OCI-M2 (cell line): ENCODE data around the gene USP10.
"Not testable (repeated sequence)": the region's sequence is repeated elsewhere in the genome, so short reads cannot be mapped to it uniquely, and the experiment has no call there.

Experiments
- DNase-seq: peaks from one replicate; lab custom pipeline; 2025; ENCODE audit not compliant: unreplicated experiment; lab: John Stamatoyannopoulos, UW

USP10 gene

DNA sequence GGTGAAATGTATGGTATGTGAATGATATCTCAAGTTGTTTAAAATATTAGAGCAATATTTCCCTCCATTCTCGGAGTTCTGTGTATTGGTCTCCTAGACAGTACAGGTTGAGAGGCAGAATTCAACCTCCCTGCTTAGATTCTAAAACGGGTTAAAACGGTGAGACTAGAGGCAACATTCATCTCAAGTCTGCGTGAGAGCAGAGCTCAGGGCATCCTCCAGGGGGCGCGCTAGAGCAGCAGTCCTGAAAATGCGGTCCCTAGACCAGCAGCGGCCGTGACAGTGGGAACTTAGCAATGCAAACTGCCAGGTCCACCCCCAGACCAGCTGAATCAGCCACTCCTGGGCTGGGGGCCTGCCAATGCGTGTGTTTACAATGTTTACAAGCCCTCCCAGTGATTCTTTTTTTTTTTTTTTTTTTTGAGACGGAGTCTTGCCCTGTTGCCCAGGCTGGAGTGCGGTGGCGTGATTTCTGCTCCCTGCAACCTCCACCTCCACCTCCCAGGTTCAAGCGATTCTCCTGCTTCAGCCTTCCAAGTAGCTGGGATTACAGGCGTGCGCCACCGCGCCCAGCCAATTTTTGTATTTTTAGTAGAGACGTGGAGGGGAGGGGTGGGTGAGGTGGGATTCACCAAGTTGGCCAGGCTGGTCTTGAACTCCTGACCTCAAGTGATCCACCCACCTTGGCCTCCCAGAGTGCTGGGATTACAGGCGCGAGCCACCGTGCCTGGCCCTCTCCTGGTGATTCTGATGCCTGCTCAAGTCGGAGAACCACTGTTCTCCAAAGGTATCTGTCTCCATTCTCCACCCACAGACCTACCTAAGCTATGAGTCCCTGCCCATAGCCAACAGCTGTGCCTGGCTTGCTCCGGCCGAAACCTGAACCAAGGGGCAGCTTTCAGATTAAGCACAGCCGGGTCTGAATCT, 27.3 kb upstream of the USP10 start:
- peak; percentile 29 for DNase-seq

GRCh38 chr16:84673203-84673535, 26.6 kb upstream of the USP10 start:
- no peak for DNase-seq

GRCh38 chr16:84673561-84673960, 26.2 kb upstream of the USP10 start:
- DNase-seq, result no peak

DNA sequence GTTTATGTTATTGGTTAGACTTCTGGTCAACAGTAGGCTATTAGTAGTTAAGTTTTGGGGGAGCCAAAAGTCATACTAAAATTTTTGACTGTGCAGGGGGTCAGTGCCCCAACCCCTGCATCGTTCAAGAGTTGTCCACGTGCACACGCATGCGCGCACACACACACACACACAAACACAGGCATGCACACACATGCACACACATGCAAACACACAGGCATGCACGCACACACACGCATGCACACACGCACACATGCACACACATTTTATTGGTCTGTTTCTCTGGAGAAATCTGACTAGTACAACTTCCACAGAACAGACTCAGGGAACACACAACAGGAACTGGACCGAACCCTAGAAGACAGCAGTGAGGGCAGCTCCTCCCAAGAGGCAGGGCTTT, 24.4 kb upstream of the USP10 start:
- DNase-seq, result no peak

- no peak for DNase-seq
Observed at GRCh38 chr16:84675884-84676283, 23.9 kb upstream of the USP10 start.

- no peak for DNase-seq
Observed at GRCh38 chr16:84677017-84677803, 22.6 kb upstream of the USP10 start.

GRCh38 chr16:84677849-84678248, 22.0 kb upstream of the USP10 start:
- DNase-seq, result no peak

DNA sequence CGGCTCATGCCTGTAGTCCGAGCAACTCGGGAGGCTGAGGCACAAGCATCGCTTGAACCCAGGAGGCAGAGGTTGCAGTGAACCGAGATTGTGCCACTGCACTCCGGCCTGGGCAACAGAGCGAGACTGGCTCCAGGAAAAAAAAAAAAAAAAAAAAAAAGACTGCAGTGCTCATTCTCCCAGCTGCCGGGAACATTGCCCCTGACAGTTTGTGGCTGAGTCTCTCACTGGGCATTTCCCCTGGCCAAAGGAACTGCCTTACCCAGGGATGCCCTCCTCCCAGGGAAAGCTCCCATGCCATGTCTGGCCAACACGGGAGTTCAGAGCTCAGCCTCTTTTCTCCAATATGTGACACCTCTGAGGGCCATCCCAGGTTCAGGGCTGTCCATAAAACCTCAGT, 21.3 kb upstream of the USP10 start:
- DNase-seq, result no peak

DNA sequence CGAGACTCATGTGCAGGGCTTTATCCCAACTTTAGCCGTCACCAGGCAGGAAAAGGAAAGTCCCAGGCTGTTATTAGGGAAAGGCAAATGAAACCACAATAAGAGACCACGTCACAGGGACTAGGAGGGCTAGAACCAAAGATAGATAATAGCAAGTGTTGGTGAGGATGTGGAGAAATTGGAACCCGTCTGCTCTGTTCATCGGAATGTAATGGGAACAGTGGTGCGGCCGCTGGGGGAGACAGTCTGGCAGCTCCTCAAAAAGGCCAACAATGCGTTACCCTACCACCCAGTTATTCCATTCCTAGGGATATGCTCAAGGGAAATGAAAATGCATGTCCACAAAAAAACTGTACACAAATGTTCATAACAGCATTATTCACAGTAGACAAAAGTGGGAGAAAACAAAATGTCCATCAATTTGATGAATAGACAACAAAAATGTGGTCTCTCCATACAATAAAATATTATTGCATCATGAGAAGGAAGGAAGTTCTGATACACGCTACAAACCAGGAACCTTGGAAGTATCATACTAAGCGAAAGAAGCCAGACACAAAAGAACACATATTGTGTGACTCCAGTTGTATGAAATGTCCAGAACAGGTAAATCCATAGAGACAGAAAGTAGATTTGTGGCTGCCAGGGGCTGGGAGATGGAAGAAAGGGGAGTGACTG, 19.5 kb upstream of the USP10 start:
- no peak for DNase-seq

DNA sequence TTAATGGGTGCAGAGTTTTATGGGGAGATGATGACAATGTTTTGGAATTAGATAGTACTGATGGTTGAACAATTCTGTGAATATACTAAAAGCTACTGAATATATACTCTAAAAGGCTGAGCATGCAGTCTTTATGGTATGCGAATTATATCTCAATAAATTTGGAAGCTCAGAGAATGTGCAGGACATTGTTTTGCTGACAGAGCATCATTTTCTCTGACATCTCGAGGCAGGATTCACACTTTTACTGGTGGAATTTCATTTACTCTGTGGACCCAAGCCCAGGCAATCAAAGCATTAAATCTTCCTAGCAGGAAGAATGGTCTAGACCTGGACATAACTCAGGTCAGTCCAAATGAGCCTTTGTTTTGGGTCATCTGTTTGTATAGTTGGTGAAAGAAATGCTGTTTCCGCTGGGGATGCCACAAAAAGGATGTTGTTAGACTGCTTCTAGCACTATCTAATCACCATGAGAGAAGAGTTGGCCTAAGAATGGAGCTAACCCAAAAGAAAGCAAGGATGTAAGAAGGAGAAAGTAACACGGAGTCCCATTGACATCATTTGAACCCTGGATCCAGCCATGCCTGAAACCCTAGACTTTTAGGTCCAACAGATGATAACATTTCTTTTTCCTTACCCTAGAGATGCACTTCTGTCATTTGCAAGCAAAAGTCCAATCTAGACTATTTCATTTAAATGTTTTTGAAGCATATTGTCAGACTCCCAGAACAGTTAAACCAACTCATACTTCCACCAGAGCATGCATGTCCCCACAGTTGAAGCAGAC, 18.8 kb upstream of the USP10 start:
- DNase-seq, result no peak

GRCh38 chr16:84683691-84684591, 15.9 kb upstream of the USP10 start:
- DNase-seq, result no peak

DNA sequence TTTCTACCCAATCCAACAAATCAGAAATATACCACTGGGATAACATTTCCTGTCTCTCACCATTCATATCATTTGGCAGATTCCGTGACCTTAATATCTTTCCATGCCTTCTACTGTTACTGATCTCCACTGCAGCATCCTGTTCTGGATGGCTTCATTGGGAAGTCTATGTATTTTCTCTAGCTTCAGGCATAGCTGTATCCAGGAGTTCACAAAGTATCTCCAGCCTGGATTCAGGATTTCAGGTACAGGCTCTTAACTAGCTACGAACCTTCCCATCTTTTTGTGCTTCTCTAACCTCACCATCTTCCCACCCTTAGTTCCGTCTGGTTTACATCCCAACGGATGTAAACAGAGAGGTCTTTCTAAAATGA, 15.2 kb upstream of the USP10 start:
- no peak for DNase-seq

GRCh38 chr16:84685210-84685609, 14.6 kb upstream of the USP10 start:
- no peak for DNase-seq

- DNase-seq, result no peak
Observed at GRCh38 chr16:84686707-84687298, 13.0 kb upstream of the USP10 start.

DNA sequence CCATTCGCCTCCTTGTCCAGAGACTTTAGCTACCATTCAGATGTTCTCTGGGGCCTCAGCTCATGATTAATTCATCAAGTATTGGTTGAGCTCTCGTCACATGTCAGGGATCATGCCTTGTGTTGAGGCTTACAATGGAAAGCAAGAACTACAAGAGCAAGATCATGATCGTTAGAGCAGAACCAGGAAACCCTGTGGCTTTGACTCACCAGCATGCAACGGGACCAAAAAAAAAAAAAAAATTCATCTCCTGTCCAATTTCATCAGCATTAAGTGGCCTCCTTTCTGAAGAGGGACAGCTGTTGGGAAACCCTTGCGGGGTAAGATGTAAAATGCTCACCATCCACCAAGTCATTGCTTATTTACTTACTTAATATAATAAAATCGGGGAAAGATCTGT, 12.1 kb upstream of the USP10 start:
- DNase-seq, result no peak

GRCh38 chr16:84688163-84688562, 11.6 kb upstream of the USP10 start:
- DNase-seq, result not testable (repeated sequence)

GRCh38 chr16:84689111-84689510, 10.7 kb upstream of the USP10 start:
- DNase-seq, result no peak

- no peak for DNase-seq
Observed at GRCh38 chr16:84690088-84690819, 9.5 kb upstream of the USP10 start.
